ENCODE data around the gene EHD3.

The EHD3 gene

GRCh38 chr2:31260870-31261269 lies 26.9 kb downstream of the EHD3 start:
- H4K20me1 ChIP-seq (ENCODE audit: insufficient read depth, low read length): no peaks in the 10 kb centered on the region
- H3K79me2 ChIP-seq (ENCODE audit: low read length): no peaks in the 10 kb centered on the region
- DNase-seq: no peak
- no peaks in the 10 kb centered on the region for H3K9me2 ChIP-seq (replicated peaks; ENCODE audit: insufficient read depth, low read length)
- H3K4me2 ChIP-seq (ENCODE audit: low read depth, low read length): no peak overlapping the region
- TF ChIP-seq EZH2phosphoT487 (IDR thresholded peaks at IDR 0.05; ENCODE audit: low read length) (no peak), CTCF (IDR thresholded peaks at IDR 0.05; ENCODE audit: low read length) (no peak), EZH2 (optimal IDR thresholded peaks at IDR 0.05; ENCODE audit: low read depth, low read length) (no peak)
- no peaks in the 10 kb centered on the region for H3K9me3 ChIP-seq (replicated peaks; ENCODE audit: insufficient read depth, low read length)
- peaks cover 11% of the 10 kb centered on the region for H3F3A ChIP-seq (ENCODE audit: insufficient read depth, low read length)
- H3K9ac ChIP-seq (ENCODE audit: low read length): no peak overlapping the region
- no peaks in the 10 kb centered on the region for H3K27me3 ChIP-seq (replicated peaks; ENCODE audit: insufficient read depth, low read length)
- no peak overlapping the region for H3K27ac ChIP-seq (ENCODE audit: low read length)
- no peak overlapping the region for H3K4me3 ChIP-seq (ENCODE audit: low read length)
- no peak overlapping the region for H2AFZ ChIP-seq (ENCODE audit: low read length)
- no peaks in the 10 kb centered on the region for H3K36me3 ChIP-seq (replicated peaks; ENCODE audit: insufficient read depth, low read length)
- H3K4me1 ChIP-seq (ENCODE audit: low read length): peaks cover 18% of the 10 kb centered on the region

GRCh38 chr2:31263636-31264190 lies 29.8 kb downstream of the EHD3 start:
- H3K36me3 ChIP-seq (replicated peaks; ENCODE audit: insufficient read depth, low read length): no peaks in the 10 kb centered on the region
- H3F3A ChIP-seq (ENCODE audit: insufficient read depth, low read length): no peaks in the 10 kb centered on the region
- H3K27ac ChIP-seq (ENCODE audit: low read length): no peak overlapping the region
- no peaks in the 10 kb centered on the region for H3K9me2 ChIP-seq (replicated peaks; ENCODE audit: insufficient read depth, low read length)
- H3K27me3 ChIP-seq (replicated peaks; ENCODE audit: insufficient read depth, low read length): no peaks in the 10 kb centered on the region
- no peaks in the 10 kb centered on the region for H4K20me1 ChIP-seq (ENCODE audit: insufficient read depth, low read length)
- H3K9me3 ChIP-seq (replicated peaks; ENCODE audit: insufficient read depth, low read length): no peaks in the 10 kb centered on the region
- DNase-seq: no peak
- no peak overlapping the region for H2AFZ ChIP-seq (ENCODE audit: low read length)
- TF ChIP-seq CTCF (IDR thresholded peaks at IDR 0.05; ENCODE audit: low read length) (peak; percentile 29; the same call in 1 of the 2 replicates), EZH2 (optimal IDR thresholded peaks at IDR 0.05; ENCODE audit: low read depth, low read length) (no peak)
- no peak overlapping the region for H3K4me3 ChIP-seq (ENCODE audit: low read length)
- H3K79me2 ChIP-seq (ENCODE audit: low read length): no peaks in the 10 kb centered on the region
- H3K4me2 ChIP-seq (ENCODE audit: low read depth, low read length): no peak overlapping the region
- H3K4me1 ChIP-seq (ENCODE audit: low read length): no peaks in the 10 kb centered on the region
- no peak overlapping the region for H3K9ac ChIP-seq (ENCODE audit: low read length)

- no peaks in the 10 kb centered on the region for H4K20me1 ChIP-seq (ENCODE audit: insufficient read depth, low read length)
- H3K27me3 ChIP-seq (replicated peaks; ENCODE audit: insufficient read depth, low read length): no peaks in the 10 kb centered on the region
- H3K27ac ChIP-seq (ENCODE audit: low read length): no peak overlapping the region
- no peaks in the 10 kb centered on the region for H3K9me3 ChIP-seq (replicated peaks; ENCODE audit: insufficient read depth, low read length)
- no peak overlapping the region for H3K4me2 ChIP-seq (ENCODE audit: low read depth, low read length)
- no peak for DNase-seq
- H3K9me2 ChIP-seq (replicated peaks; ENCODE audit: insufficient read depth, low read length): no peaks in the 10 kb centered on the region
- H3F3A ChIP-seq (ENCODE audit: insufficient read depth, low read length): no peaks in the 10 kb centered on the region
- H3K4me3 ChIP-seq (ENCODE audit: low read length): no peak overlapping the region
- no peak for TF ChIP-seq EZH2 (optimal IDR thresholded peaks at IDR 0.05; ENCODE audit: low read depth, low read length)
- no peak for TF ChIP-seq CTCF (IDR thresholded peaks at IDR 0.05; ENCODE audit: low read length)
- no peak for TF ChIP-seq EZH2phosphoT487 (IDR thresholded peaks at IDR 0.05; ENCODE audit: low read length)
- H3K36me3 ChIP-seq (replicated peaks; ENCODE audit: insufficient read depth, low read length): no peaks in the 10 kb centered on the region
- no peak overlapping the region for H3K9ac ChIP-seq (ENCODE audit: low read length)
- H3K4me1 ChIP-seq (ENCODE audit: low read length): no peaks in the 10 kb centered on the region
- H2AFZ ChIP-seq (ENCODE audit: low read length): no peak overlapping the region
- H3K79me2 ChIP-seq (ENCODE audit: low read length): no peaks in the 10 kb centered on the region
These were observed 31.3 kb downstream of the EHD3 start for GRCh38 chr2:31265234-31265633.

All from MM.1S (cell line).